ENCODE data around the gene FBRSL1.

The FBRSL1 gene

GRCh38 chr12:132534076-132534475 lies 44.1 kb downstream of the FBRSL1 start:
- no peak for DNase-seq (ENCODE audit: low read depth in 1 of 2, low spot score in 1 of 2)
- no peak for TF ChIP-seq CTCF (IDR thresholded peaks at IDR 0.05; ENCODE audit: insufficient read depth, low read length)
- no peak for TF ChIP-seq POLR2AphosphoS5 (IDR thresholded peaks at IDR 0.05; ENCODE audit: low read depth)
- TF ChIP-seq GABPA (IDR thresholded peaks at IDR 0.05; ENCODE audit: low read depth): no peak
- TF ChIP-seq REST (IDR thresholded peaks at IDR 0.05; ENCODE audit: insufficient replicate concordance, low read depth): no peak
- no peak for TF ChIP-seq SPI1 (IDR thresholded peaks at IDR 0.05; ENCODE audit: borderline replicate concordance, low read depth)
- H3K4me3 ChIP-seq (replicated peaks; ENCODE audit: insufficient read depth, low read length): no peak overlapping the region
- H3K27me3 ChIP-seq (ENCODE audit: insufficient read depth, poor library complexity, severe bottlenecking): no peaks in the 10 kb centered on the region
- H3K27ac ChIP-seq (replicated peaks): no peak overlapping the region

- no peaks in the 10 kb centered on the region for H3K27me3 ChIP-seq (ENCODE audit: insufficient read depth, poor library complexity, severe bottlenecking)
- H3K27ac ChIP-seq (replicated peaks): no peak overlapping the region
- H3K4me3 ChIP-seq (replicated peaks; ENCODE audit: insufficient read depth, low read length): no peak overlapping the region
- no peak for TF ChIP-seq REST (IDR thresholded peaks at IDR 0.05; ENCODE audit: insufficient replicate concordance, low read depth)
- no peak for TF ChIP-seq GABPA (IDR thresholded peaks at IDR 0.05; ENCODE audit: low read depth)
- no peak for TF ChIP-seq POLR2AphosphoS5 (IDR thresholded peaks at IDR 0.05; ENCODE audit: low read depth)
- no peak for TF ChIP-seq SPI1 (IDR thresholded peaks at IDR 0.05; ENCODE audit: borderline replicate concordance, low read depth)
- no peak for TF ChIP-seq CTCF (IDR thresholded peaks at IDR 0.05; ENCODE audit: insufficient read depth, low read length)
- no peak for DNase-seq (ENCODE audit: low read depth in 1 of 2, low spot score in 1 of 2)
Observed at GRCh38 chr12:132535019-132535418, 45.1 kb downstream of the FBRSL1 start.

- Histone ChIP-seq H3K27ac (replicated peaks) (no peak overlapping the region), H3K4me3 (replicated peaks; ENCODE audit: insufficient read depth, low read length) (no peak overlapping the region), H3K27me3 (ENCODE audit: insufficient read depth, poor library complexity, severe bottlenecking) (no peaks in the 10 kb centered on the region)
- TF ChIP-seq POLR2AphosphoS5 (IDR thresholded peaks at IDR 0.05; ENCODE audit: low read depth) (peak; percentile 20; the same call in 1 of the 2 replicates), CTCF (IDR thresholded peaks at IDR 0.05; ENCODE audit: insufficient read depth, low read length) (no peak), REST (IDR thresholded peaks at IDR 0.05; ENCODE audit: insufficient replicate concordance, low read depth) (no peak)
- no peak for DNase-seq (ENCODE audit: low read depth in 1 of 2, low spot score in 1 of 2)
Observed at GRCh38 chr12:132536102-132536876, 46.3 kb downstream of the FBRSL1 start.

Measured in HL-60 (cell line).